Measurements from ENCODE around the gene PSD.

PSD gene

DNA sequence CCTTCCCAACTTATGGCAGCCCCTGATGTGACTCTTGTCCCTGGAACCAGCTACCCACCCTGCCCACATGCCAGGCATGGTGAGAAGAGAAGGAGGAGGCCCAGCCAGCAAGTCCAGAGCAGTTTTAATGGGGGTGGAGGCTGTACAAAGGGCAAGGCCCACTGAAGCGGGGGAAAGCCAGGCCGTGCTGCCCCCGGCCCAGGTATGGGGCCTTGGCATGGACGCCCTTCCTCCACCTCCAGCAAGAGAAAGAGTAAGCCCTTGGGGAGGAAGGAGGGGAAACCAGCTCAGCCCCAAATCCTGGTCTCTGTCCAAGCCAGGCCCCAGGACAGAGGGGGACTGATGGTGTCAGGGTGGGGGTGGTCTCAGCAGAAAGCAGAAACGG, 16.1 kb downstream of the PSD start:
- peak; percentile 56 for DNase-seq

GRCh38 chr10:102401735-102402511, 16.7 kb downstream of the PSD start:
- peak; percentile 61 for DNase-seq

DNA sequence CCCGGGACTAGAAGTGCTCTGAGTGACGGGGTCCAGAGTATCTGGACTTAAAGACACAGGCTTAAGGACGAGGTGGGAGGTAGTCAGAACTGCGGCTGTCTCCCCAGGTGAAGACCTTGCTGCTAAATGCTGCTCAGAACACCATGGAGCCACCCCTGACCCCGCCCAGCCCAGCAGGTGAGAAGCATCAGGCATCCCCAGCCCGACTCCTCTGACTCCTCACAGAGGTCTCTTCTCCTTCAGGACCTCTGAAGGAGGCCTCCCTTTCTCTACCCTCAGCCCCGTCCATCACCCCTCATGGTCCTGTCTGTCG, 17.3 kb downstream of the PSD start:
- DNase-seq, result no peak

DNA sequence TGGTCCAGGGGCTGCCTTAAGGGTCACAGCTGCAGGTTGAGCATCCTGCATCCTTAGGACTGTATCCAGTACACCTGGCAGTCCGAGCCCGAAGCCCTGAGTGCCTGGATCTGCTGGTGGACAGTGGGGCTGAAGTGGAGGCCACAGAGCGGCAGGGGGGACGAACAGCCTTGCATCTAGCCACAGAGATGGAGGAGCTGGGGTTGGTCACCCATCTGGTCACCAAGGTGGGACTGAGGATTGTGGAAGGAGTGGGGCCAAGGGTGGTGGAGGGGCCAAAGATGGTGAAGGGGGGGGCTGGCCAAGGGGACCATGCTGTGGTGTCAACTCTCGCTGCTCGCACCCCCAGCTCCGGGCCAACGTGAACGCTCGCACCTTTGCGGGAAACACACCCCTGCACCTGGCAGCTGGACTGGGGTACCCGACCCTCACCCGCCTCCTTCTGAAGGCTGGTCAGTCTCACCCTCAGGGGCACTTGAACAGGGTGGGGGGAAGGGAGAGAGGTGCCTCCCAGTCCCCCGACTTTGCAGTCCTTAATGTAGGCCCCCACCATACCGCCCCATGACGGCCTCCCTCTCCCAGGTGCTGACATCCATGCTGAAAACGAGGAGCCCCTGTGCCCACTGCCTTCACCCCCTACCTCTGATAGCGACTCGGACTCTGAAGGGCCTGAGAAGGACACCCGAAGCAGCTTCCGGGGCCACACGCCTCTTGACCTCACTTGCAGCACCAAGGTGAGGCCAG, 17.8 kb downstream of the PSD start:
- DNase-seq, result no peak

DNA sequence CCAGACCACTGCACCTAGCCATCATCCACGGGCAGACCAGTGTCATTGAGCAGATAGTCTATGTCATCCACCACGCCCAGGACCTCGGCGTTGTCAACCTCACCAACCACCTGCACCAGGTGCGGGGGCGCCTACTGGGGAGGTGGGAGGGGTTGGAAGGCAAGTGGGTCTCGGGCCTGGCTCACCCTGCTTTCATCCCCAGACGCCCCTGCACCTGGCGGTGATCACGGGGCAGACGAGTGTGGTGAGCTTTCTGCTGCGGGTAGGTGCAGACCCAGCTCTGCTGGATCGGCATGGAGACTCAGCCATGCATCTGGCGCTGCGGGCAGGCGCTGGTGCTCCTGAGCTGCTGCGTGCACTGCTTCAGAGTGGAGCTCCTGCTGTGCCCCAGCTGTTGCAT, 18.5 kb downstream of the PSD start:
- DNase-seq, result no peak

DNA sequence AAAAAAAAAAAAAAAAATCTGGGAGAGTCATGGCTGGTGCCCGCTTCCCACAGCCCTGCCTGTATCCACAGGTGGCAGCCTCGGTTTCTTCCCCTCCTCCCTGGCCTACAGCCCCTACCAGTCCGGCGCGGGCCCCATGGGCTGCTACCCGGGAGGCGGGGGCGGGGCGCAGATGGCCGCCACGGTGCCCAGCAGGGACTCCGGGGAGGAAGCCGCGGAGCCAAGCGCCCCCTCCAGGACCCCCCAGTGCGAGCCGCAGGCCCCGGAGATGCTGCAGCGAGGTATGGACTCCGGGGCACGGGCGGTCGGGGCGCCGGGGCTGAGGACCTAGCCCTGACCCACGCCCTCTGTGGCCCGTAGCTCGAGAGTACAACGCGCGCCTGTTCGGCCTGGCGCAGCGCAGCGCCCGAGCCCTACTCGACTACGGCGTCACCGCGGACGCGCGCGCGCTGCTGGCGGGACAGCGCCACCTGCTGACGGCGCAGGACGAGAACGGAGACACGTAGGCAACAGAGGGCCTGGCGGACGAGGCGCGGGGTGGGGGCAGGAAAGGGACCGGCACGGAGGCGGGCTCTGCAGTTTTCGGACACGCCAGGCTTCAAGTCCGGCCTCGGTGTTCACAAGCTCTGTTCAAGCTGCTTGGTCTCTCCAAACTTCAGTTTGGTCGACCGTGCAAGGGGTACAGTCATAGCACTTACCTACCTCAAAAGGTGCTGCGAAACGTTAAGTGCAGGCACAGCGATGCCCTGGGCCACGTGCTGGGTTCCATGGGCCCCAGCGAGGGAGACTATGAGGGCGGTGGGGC, 19.2 kb downstream of the PSD start:
- peak; percentile 96 for DNase-seq

DNA sequence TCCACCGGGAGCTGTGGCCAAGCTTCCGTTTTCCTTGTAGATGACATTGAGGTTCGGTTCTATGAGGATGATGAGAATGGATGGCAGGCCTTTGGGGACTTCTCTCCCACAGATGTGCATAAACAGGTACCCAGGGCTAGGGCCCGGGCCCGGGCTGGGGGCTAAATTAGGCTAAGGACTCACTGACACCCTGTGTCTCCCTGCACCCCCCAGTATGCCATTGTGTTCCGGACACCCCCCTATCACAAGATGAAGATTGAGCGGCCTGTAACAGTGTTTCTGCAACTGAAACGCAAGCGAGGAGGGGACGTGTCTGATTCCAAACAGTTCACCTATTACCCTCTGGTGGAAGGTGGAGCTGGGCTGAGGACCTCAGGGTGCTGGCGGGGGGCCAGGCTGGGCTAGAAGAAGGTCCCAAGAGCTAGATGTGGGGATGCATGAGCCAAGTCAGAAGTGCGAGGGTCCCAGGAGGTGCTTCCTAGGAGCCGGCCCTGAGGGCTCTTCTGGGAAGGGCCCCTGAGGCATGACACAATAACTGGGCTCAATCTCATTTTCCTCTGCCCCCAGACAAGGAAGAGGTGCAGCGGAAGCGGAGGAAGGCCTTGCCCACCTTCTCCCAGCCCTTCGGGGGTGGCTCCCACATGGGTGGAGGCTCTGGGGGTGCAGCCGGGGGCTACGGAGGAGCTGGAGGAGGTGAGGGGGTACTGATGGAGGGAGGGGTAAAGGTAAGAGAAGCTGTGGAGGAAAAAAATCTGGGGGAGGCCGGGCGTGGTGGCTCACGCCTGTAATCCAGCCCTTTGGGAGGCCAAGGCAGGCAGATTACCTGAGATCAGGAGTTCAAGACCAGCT, 20.2 kb downstream of the PSD start:
- DNase-seq, result peak; percentile 64

- DNase-seq, result peak; percentile 61
These were observed 21.1 kb downstream of the PSD start for GRCh38 chr10:102397222-102398171.

DNA sequence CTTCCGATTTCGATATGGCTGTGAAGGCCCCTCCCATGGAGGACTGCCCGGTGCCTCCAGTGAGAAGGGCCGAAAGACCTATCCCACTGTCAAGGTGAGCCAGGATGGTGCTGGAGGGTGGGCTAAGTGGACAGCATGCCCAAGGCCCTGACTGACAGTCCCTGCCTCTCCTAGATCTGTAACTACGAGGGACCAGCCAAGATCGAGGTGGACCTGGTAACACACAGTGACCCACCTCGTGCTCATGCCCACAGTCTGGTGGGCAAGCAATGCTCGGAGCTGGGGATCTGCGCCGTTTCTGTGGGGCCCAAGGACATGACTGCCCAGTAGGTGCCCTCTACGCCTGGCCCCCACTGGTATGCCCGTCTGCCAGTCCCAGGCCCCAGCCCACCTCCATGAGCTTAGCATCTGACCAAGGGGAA, 21.8 kb downstream of the PSD start:
- peak; percentile 62 for DNase-seq

DNA sequence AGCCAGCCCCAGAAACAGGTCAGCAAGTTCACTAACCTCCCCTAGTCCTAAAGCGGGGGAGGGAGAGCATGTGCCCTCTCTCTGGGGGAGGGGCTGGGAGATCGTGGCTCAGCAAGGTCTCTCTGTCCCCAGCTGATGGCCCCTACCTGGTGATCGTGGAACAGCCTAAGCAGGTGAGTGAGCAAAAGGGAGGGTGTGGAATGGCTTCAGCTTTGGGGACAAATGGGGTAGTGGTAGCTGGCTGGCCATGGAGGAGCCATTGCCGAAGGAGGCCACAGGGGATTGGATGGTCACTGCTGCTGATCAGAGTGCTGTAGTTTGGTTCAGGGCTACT, 22.3 kb downstream of the PSD start:
- DNase-seq, result no peak

- peak; percentile 97 for DNase-seq
These were observed 22.9 kb downstream of the PSD start, which contains the start of gene NFKB2 for GRCh38 chr10:102395400-102396316. TSS of gene NFKB2 (plus strand) at chr10:102395705. CDS start at chr10:102395960, 255 bp downstream.

GRCh38 chr10:102394801-102395399, 23.7 kb downstream of the PSD start:
- peak; percentile 87 for DNase-seq

DNA sequence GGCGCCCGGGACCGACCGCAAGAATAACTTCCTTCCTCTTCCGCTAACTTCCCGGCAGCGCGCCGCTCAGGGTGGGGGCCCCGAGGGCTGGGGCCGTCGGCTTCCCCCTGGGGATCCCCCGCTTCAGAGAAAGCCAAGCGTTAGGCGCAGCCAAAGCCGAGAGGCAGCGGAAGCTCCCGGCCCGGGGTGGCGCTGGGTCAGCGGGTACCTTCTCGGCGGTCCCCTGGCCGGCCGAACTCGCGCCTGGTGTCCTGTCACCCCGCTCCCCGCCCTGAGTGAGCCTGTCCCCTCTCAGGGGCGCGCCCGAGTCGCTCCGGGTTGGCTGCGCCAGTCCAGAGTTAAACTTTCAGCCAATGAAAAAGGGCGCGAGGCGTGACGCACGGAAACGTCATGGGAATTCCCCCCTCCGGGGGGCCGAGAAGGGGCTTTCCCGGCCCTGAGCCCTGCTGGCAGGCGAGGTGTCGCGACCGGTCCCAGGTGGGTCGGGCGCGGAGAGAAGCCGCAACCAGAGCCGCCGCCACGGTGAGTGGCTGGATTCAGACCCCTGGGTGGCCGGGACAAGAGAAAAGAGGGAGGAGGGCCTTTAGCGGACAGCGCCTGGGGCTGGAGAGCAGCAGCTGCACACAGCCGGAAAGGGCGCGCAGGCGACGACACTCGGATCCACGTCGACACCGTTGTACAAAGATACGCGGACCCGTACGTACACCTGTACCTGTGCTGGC, 24.3 kb downstream of the PSD start:
- peak; percentile 100 for DNase-seq

DNA sequence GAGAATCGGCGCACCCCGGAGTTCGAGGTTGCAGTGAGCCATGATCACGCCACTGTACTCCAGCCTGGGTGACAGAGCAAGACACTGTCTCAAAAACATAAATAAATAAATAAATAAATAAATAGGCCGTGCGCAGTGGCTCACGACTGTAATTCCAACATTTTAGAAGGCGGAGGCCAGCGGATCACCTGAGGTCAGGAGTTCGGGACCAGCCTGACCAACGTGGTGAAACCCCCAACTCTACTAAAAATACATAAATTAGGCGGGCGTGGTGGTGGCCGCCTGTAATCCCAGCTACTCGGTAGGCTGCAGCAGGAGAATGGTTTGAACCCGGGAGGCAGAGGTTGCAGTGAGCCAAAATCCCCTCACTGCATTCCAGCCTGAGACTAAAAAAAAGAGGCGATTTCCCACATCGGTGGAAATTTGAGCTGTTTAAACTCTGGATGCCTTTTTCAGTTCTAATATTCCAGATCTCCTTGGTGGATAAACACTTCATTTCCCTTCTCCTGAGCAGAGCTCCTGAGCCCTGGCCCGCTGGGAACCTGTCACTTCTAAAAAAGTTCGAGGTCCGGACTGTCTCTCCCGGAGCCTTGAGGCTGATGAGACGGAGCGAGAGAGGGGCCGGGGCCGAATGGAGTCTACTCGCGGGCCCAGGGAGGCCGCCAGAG, 25.0 kb downstream of the PSD start:
- DNase-seq, result no peak

DNA sequence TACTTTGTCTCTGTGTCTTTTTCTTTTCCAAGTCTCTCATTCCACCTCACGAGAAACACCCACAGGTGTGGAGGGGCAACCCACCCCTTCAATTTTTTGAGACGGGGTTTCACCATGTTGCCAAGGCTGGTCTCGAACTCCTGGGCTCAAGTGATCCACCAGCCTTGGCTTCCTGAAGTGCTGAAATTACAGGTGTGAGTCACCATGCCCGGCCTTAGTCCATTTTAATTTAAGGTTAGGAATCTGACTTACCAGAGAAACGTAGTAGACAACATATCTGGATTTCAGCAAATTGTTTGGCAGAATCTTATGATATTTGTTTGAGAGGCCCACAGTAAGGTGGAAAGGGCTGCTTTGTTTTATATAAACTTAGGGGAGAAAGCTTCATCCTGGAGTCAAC, 26.3 kb downstream of the PSD start:
- no peak for DNase-seq

DNA sequence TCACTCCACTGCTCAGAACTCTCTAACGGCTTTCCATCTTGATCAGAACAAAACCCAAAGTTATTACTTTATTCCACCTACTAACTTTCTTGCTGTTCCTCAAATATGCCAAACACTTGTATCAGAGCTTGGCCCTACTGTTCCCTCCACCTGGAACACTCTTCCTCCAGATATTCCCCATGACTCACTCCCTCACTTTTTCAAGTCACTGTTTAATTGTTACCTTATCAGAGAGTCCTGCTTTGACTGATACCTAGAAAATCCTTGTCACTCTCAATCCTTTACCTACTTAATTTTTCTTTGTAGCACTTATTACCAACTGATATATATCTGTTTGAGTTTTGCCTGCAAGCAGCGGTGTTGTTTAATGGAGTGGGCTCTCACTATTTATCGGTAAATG, 28.7 kb downstream of the PSD start:
- DNase-seq, result no peak

DNA sequence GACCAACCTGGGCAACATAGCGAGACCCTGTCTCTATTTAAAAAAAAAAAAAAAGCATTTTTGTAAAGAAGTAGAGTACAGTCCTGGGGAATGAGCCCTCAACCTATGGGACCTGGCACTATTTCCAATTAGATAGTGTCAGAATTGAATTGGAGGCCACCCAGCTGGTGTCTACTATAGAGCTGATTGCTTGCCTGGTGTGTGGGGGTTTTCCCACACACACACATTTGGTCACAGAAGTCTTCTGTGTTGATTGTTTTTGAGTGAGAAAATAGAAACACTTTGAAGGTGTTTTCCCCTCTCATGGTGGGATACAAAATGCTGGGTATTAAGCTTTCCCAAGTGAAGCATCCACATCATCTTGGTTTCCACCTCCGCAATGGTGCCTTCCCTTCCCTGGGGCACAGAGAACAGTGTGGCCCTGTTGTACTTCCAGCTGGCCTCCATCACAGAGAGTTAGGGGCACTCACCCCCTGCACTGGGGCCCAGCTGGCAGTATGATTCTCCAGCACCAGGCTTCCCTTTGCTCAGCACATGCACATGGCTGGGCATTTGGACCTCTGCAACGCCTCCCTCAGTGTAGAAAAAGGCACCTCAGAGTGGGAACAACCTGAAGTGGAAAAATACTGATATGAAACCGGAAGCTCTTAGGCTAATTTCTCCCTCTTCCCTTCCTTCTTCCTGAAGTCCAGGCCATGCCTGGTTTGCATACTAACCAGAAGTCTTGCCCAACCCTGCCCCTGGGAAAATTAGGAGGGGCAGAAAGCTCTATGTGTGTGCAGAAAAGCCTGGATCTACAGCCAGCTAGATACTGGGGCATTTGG, 33.8 kb downstream of the PSD start:
- DNase-seq, result no peak

- no peak for DNase-seq
These were observed 34.5 kb downstream of the PSD start for GRCh38 chr10:102384053-102384452.
